GM15510 (cell line): ENCODE measurements around the gene TCF20.

Experiments
- POLR2A ChIP-seq: IDR thresholded peaks from 3 replicates; pipeline ENCODE4 v1.6.1; 2011; ENCODE audit warnings: borderline replicate concordance; ENCODE audit not compliant: insufficient read length; ENCODE audit errors: extremely low read depth

The TCF20 gene

GRCh38 chr22:42270510-42271190 is at the start of gene TCF20:
Gene TCF20, minus strand, starts transcription at chr22:42270653. Its CDS starts 55,348 bp downstream, at chr22:42215305.
- TF ChIP-seq POLR2A: peak; percentile 74

- no peak for TF ChIP-seq POLR2A
Measured at GRCh38 chr22:42319386-42319785, 48.9 kb upstream of the TCF20 start.

- TF ChIP-seq POLR2A: no peak
Measured at GRCh38 chr22:42318967-42319366, 48.5 kb upstream of the TCF20 start.

GRCh38 chr22:42317691-42318547 is 47.5 kb upstream of the TCF20 start:
- TF ChIP-seq POLR2A: no peak

- no peak for TF ChIP-seq POLR2A
Measured at GRCh38 chr22:42317008-42317407, 46.6 kb upstream of the TCF20 start.

- no peak for TF ChIP-seq POLR2A
Measured at GRCh38 chr22:42315392-42315756, 44.9 kb upstream of the TCF20 start.

GRCh38 chr22:42314709-42315391 is 44.4 kb upstream of the TCF20 start:
- no peak for TF ChIP-seq POLR2A

- TF ChIP-seq POLR2A: no peak
Measured at GRCh38 chr22:42313804-42314581, 43.5 kb upstream of the TCF20 start.

- no peak for TF ChIP-seq POLR2A
Measured at GRCh38 chr22:42313204-42313603, 42.8 kb upstream of the TCF20 start.

- TF ChIP-seq POLR2A: no peak
Measured at GRCh38 chr22:42310291-42311015, 40.0 kb upstream of the TCF20 start.

GRCh38 chr22:42309865-42310264 is 39.4 kb upstream of the TCF20 start:
- no peak for TF ChIP-seq POLR2A

GRCh38 chr22:42308892-42309468 is 38.5 kb upstream of the TCF20 start:
- no peak for TF ChIP-seq POLR2A

- no peak for TF ChIP-seq POLR2A
Measured at GRCh38 chr22:42307806-42308563, 37.5 kb upstream of the TCF20 start.
